HG03575 (cell line): ENCODE data around the gene MICALL1.
"Not testable (repeated sequence)": the region's sequence is repeated elsewhere in the genome, so short reads cannot be mapped to it uniquely, and the experiment has no call there.

ENCODE experiments used
- ATAC-seq: cut with Tn5 transposase; IDR thresholded peaks from one replicate; pipeline ENCODE4 v1.9.1; 2021; ENCODE audit not compliant: unreplicated experiment, insufficient number of reproducible peaks, low FRiP score; ENCODE audit errors: extremely low read depth

Gene MICALL1

GRCh38 chr22:37925330-37925729 is 19.2 kb downstream of the MICALL1 start:
- ATAC-seq, result no peak

- ATAC-seq, result no peak
These were observed 19.7 kb downstream of the MICALL1 start for GRCh38 chr22:37925767-37926166.

GRCh38 chr22:37926358-37926757 is 20.3 kb downstream of the MICALL1 start:
- no peak for ATAC-seq

GRCh38 chr22:37926771-37927636 is 20.9 kb downstream of the MICALL1 start:
- no peak for ATAC-seq

GRCh38 chr22:37927637-37927936 is 21.5 kb downstream of the MICALL1 start:
- ATAC-seq, result no peak

- no peak for ATAC-seq
These were observed 23.3 kb downstream of the MICALL1 start for GRCh38 chr22:37929390-37929789.

- no peak for ATAC-seq
These were observed 24.3 kb downstream of the MICALL1 start for GRCh38 chr22:37930270-37930951.

- ATAC-seq, result no peak
These were observed 24.9 kb downstream of the MICALL1 start for GRCh38 chr22:37930952-37931440.

- no peak for ATAC-seq
These were observed 25.8 kb downstream of the MICALL1 start for GRCh38 chr22:37931893-37932389.

- ATAC-seq, result no peak
These were observed 26.3 kb downstream of the MICALL1 start for GRCh38 chr22:37932401-37932800.

GRCh38 chr22:37932821-37933578 is 26.9 kb downstream of the MICALL1 start:
- ATAC-seq, result no peak

GRCh38 chr22:37933711-37934376 is 27.7 kb downstream of the MICALL1 start:
- no peak for ATAC-seq

- no peak for ATAC-seq
These were observed 34.7 kb downstream of the MICALL1 start for GRCh38 chr22:37940698-37941376.

- no peak for ATAC-seq
These were observed 36.0 kb downstream of the MICALL1 start for GRCh38 chr22:37942133-37942532.

- no peak for ATAC-seq
These were observed 37.2 kb downstream of the MICALL1 start for GRCh38 chr22:37943136-37943824.

- ATAC-seq, result no peak
These were observed 37.7 kb downstream of the MICALL1 start for GRCh38 chr22:37943825-37944198.

- not testable (repeated sequence) for ATAC-seq
These were observed 38.3 kb downstream of the MICALL1 start for GRCh38 chr22:37944423-37944822.
